ENCODE measurements around the gene RAB25.

RAB25 gene

GRCh38 chr1:156073740-156074139, 12.8 kb downstream of the RAB25 start:
- H3K36me3 ChIP-seq = peaks cover 56% of the 10 kb centered on the region
- DNase-seq = peak; percentile 95
- no peaks in the 10 kb centered on the region for H3K27me3 ChIP-seq (ENCODE audit: insufficient read depth, low read depth, severe bottlenecking)
- H3K4me3 ChIP-seq (ENCODE audit: low read depth, low read length) = no peak overlapping the region
- TF ChIP-seq CTCF (IDR thresholded peaks at IDR 0.05; ENCODE audit: low read depth, low read length) = no peak
- peak overlapping the region; percentile 70 for H3K27ac ChIP-seq
- H3K9me3 ChIP-seq (ENCODE audit: severe bottlenecking) = no peaks in the 10 kb centered on the region

- H3K36me3 ChIP-seq = peaks cover 63% of the 10 kb centered on the region
- TF ChIP-seq CTCF (IDR thresholded peaks at IDR 0.05; ENCODE audit: low read depth, low read length) = no peak
- DNase-seq = peak; percentile 75
- H3K27ac ChIP-seq = peak overlapping the region; percentile 70
- no peaks in the 10 kb centered on the region for H3K9me3 ChIP-seq (ENCODE audit: severe bottlenecking)
- H3K27me3 ChIP-seq (ENCODE audit: insufficient read depth, low read depth, severe bottlenecking) = no peaks in the 10 kb centered on the region
- no peak overlapping the region; the same call in 1 of the 2 replicates for H3K4me3 ChIP-seq (ENCODE audit: low read depth, low read length)
Measured at GRCh38 chr1:156074661-156075060, 13.7 kb downstream of the RAB25 start.

- Histone ChIP-seq H3K4me3 (ENCODE audit: low read depth, low read length) (no peak overlapping the region), H3K27me3 (ENCODE audit: insufficient read depth, low read depth, severe bottlenecking) (no peaks in the 10 kb centered on the region), H3K36me3 (peaks cover 67% of the 10 kb centered on the region), H3K9me3 (ENCODE audit: severe bottlenecking) (no peaks in the 10 kb centered on the region), H3K27ac (peak overlapping the region; percentile 70)
- peak; percentile 77 for DNase-seq
- TF ChIP-seq CTCF (IDR thresholded peaks at IDR 0.05; ENCODE audit: low read depth, low read length) = peak; percentile 24; the same call in 1 of the 2 replicates
Measured at GRCh38 chr1:156075162-156075561, 14.2 kb downstream of the RAB25 start.

- Histone ChIP-seq H3K9me3 (ENCODE audit: severe bottlenecking) (no peaks in the 10 kb centered on the region), H3K36me3 (peaks cover 67% of the 10 kb centered on the region), H3K27me3 (ENCODE audit: insufficient read depth, low read depth, severe bottlenecking) (no peaks in the 10 kb centered on the region), H3K27ac (peak overlapping the region; percentile 70), H3K4me3 (ENCODE audit: low read depth, low read length) (no peak overlapping the region)
- no peak for TF ChIP-seq CTCF (IDR thresholded peaks at IDR 0.05; ENCODE audit: low read depth, low read length)
- DNase-seq = peak; percentile 54
Measured at GRCh38 chr1:156075775-156076204, 14.8 kb downstream of the RAB25 start.

- H3K9me3 ChIP-seq (ENCODE audit: severe bottlenecking) = no peaks in the 10 kb centered on the region
- H3K4me3 ChIP-seq (ENCODE audit: low read depth, low read length) = no peak overlapping the region
- DNase-seq = no peak
- peak overlapping the region; percentile 70 for H3K27ac ChIP-seq
- H3K27me3 ChIP-seq (ENCODE audit: insufficient read depth, low read depth, severe bottlenecking) = no peaks in the 10 kb centered on the region
- TF ChIP-seq CTCF (IDR thresholded peaks at IDR 0.05; ENCODE audit: low read depth, low read length) = no peak
- peaks cover 67% of the 10 kb centered on the region for H3K36me3 ChIP-seq
Measured at GRCh38 chr1:156076609-156077429, 15.9 kb downstream of the RAB25 start.
